NCI-H2227 (cell line): ENCODE measurements around the gene GRIN3B.
"Not testable (repeated sequence)": the region's sequence is repeated elsewhere in the genome, so short reads cannot be mapped to it uniquely, and the experiment has no call there.

Source experiments
- DNase-seq: peaks from one replicate; lab custom pipeline; 2025; ENCODE audit not compliant: unreplicated experiment; lab: John Stamatoyannopoulos, UW

GRIN3B gene, protein sequence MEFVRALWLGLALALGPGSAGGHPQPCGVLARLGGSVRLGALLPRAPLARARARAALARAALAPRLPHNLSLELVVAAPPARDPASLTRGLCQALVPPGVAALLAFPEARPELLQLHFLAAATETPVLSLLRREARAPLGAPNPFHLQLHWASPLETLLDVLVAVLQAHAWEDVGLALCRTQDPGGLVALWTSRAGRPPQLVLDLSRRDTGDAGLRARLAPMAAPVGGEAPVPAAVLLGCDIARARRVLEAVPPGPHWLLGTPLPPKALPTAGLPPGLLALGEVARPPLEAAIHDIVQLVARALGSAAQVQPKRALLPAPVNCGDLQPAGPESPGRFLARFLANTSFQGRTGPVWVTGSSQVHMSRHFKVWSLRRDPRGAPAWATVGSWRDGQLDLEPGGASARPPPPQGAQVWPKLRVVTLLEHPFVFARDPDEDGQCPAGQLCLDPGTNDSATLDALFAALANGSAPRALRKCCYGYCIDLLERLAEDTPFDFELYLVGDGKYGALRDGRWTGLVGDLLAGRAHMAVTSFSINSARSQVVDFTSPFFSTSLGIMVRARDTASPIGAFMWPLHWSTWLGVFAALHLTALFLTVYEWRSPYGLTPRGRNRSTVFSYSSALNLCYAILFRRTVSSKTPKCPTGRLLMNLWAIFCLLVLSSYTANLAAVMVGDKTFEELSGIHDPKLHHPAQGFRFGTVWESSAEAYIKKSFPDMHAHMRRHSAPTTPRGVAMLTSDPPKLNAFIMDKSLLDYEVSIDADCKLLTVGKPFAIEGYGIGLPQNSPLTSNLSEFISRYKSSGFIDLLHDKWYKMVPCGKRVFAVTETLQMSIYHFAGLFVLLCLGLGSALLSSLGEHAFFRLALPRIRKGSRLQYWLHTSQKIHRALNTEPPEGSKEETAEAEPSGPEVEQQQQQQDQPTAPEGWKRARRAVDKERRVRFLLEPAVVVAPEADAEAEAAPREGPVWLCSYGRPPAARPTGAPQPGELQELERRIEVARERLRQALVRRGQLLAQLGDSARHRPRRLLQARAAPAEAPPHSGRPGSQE

DNA sequence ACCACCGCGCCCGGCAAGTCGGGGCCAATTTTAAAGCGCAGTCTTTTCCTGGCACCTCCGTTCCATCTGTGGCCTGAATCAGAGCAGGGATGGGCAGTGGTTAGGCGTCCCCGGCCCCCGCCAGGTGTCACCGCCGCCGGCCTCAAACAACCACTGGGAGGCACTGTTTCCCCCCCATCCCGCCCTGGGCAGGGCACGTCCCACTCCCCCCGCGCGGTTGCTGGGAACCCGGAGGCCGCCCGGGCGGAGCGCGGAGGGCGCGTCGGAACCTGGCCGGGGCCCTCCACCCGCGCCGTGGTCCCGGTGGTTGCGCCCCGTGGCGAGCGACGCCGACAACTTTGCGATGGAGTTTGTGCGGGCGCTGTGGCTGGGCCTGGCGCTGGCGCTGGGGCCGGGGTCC is at the start of gene GRIN3B:
Gene GRIN3B (plus strand): TSS at position 325 of the 400 bp plus-strand sequence. CDS start 19 bp downstream, at position 344.
- peak; percentile 25 for DNase-seq

DNA sequence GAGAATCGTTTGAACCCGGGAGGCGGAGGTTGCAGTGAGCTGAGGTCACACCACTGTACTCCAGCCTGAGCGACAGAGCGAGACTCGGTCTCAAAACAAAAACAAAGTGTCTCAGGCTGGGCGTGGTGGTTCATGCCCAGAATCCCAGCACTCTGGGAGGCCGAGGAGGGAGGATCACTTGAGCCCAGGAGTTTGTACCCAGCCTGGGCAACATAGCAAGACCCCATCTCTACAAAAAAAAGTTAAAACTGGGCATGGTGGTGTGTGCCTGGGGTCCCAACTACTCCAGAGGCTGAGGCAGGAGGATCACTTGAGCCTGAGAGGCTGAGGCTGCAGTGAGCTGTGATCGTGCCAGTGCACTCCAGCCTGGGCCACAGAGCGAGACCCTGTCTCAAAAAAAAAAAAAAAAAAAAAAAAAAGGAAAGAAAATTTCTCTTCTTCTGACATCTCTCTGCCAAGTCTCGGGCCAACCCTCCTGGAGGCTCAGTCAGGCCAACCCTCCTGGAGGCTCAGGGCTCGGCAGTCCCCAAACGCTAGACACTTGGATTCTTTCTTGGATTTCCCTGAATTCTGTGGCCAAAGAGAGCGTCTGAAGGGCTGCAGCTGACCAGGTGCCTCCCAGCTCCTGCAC is 48.1 kb upstream of the GRIN3B start:
- no peak for DNase-seq

DNA sequence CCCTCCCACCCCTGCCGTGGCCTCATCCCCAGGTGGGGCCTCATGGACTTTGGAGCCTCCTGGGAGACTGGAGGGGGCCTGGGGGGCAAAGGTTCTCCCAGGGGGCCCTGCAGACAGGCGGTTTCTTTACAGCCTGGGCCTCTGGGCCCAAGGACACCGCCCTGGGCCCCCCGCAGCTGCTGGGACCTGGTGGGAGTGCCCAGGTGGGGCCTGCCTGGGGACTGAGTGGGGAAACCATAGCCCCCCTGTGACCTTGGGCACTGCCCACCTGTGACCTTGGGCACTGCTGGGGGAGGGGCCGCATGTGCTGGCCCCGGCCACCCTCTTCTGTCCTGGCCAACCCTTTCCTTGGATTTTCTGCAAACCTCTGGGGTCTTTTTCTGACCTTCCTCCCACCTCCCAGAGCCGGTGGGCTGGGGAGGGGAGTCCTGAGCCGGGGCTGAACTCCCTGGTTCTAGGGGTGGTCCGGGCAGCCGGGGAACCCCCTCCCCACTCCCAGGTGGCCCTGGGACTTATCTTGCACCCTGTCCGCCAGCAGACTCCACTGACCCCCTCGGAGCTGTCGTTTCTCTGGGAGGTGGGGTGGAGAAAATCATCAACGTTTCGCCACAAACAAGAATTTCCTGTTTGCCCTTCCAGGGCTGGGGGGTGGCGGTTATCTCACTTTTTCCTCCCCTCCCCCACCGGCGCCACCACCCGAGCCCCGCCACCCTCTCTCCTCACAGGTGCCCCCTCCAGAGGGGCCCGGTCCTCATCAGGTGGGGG is 47.4 kb upstream of the GRIN3B start:
- DNase-seq = no peak

DNA sequence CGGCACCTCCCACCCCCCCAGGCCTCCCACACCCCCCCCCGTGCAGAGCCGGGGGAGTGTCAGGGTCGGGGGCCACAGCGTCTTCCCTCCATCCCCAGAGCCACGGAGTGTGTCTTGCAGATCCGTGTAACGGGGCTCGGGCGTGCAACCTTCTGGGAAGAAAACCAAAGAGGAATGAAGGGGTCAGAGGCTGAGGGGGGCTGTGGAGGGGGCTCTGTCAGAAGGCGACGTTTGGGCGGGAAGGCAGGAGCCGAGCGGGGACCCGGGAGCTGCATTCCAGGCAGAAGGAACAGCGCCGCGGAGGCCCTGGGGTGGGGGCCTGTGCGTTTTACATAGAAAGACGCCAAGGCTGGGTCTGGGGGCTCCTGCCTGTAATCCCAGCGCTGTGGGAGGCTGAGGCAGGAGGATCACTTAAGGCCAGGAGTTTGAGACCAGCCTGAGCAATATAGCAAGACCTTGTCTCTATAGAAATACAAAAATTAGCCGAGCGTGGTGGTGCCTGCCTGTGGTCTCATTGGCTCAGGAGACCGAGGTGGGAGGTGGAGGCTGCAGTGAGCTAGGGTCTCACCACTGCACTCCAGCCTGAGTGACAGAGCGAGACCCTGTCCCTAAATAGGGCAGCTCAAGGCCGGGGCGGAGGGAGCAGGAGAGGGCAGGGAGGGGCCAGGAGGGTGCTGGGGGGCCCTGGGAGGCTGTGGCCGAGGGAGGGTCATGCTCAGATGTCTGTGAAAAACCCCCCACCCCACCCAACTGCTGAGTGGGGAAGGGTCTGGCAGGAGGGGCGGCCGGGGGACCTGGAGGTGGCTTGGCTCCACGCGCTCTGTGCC is 46.6 kb upstream of the GRIN3B start:
- no peak for DNase-seq

DNA sequence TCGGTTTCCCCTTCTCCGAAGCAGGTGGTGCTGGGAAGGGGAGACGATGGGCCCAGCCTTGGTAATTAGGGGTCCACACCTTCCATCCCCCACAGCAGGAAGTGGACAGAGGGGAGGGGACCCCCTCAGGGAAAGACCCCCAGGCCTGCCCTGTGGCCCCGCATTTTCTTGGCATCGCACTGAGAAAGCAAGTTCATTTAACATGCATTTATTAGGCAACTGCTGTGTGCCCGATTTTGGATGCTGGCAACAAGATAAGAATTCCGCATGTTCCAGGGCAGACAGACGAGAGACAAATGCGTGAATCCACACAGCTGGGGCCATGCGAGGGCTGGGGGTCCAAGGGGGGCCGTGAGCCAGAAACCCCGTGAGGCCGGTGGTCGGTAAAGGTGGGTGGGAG is 45.9 kb upstream of the GRIN3B start:
- DNase-seq = no peak

DNA sequence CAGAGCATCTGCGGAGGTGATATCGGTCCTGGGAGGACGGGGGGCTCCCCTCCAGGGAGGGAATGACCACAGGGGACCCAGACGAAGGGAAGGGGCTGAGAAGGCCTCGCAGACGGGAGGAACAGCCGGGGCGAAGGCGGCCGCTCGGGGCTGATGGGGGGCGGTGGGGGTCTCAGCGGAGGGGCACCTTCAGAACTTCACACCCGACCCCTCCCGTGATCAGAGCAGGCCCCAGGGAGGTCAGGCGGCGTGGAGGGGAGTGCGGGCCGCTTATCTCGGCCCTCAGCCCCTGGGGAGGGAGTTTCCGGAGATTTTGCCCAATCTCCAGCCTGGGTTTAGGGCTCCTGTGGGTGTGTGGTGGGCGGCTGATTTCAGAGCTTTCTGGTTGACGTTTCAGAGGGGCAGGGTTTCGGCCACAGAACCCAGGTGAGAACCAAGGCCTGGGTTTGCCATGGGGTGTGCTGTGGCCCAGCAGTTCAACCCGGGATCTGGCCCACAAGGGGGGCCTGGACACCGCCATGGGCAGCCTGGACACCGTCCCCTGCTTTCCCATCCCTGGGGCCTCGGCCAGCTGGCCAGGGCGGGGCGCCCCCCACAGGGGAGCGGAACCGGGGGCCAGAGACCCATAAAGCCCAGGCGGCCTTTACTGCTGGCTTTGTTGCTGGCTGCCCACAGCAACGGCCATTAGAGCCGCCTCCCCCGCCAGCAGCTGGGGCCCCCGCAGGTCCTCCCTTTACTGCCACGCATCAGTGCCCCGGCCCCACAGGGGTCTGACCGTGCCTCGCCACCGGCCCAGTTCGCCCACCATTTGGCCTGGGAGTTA is 45.3 kb upstream of the GRIN3B start:
- no peak for DNase-seq

DNA sequence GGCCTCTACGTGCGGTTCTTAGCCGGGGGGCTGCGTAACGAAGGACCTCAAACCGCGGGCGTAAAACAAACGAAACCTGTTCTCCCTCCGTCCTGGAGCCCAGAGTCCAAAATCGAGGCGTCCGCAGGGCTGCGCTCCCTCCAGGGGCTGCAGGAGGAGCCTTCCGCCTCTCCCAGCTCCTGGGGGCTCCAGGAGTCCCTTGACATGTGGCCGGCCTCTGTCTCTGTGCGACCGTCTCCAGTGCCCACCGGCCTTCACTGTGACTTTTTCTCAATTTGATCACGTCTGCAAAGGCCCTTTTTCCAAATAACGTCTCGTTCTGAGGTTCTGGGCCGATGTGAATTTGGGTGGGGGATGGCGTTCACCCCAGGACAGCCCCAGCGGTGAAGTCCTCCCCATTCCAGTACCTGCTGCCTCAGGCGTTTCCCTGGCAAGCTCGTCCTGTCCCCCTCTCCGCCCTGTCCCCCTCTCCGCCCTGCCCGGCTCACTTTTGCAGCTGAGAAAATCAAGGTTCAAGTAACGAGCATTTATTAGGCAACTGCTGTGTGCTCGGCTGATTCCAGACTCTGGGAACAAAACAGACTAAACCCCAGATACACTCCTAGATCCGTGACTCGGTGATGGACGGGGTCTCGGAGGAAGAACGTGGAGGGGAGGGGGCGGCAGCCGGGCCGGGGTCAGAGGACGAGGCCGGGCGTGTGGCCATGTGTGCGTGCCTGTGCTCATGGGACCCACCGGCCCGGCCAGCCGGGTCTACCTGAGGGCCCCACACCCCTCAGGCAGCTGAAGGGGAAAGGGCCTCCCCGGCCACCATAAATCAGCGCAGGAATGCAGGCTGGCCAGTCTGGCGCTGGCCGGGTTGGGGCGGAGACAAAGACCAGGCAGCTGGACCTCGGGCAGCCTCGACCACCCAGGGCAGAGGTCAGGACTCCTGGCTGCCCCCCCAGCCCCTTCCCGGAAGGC is 44.1 kb upstream of the GRIN3B start:
- DNase-seq = no peak

DNA sequence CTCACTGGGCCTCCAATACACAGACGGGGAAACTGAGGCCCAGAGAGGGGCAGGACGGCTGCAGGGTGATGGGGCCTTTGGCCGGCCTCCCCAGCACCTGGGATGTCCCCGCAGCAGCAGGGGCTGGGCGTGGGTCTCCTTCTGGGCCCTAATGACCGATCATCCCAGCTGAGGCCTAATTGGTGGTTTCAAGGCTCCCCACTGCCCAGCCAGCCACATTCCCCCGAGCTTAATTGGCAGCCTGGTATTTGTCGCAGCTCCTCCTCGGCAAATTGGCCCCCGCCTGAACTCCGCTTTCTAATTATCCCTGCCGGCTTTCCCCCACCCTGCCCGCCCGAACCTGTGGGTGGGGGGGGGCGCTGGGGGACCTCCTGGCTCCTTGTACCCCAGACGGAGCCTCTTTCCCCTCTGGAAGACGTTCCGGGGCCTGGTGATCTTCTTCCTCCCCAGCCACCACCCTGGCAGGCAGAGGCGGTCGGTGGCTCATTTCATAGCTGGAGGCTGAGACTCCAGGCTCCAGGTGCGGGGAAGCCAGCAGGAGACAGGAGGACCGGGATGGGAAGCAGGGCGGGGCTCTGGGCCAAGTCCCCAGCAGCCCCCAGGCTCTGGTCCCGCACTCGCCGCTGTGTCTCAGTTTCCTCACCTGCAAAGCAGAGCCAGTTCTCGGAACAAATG is 43.3 kb upstream of the GRIN3B start:
- DNase-seq = no peak

DNA sequence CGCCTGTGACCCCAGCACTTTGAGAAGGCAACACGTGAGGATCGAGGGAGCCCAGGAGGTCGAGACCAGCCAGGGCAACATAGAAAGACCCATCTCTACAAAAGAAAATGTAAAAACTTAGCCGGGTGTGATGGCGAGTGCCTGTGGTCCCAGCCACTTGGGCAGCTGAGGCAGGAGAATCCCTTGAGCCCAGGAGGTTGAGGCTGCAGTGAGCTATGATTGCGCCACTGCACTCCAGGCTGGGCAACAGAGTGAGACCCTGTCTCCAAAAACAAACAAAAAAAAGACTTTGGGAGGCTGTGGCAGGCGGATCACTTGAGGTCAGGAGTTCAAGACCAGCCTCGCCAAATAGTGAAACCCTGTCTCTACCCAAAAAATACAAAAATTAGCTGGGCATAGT is 42.6 kb upstream of the GRIN3B start:
- DNase-seq = not testable (repeated sequence)

DNA sequence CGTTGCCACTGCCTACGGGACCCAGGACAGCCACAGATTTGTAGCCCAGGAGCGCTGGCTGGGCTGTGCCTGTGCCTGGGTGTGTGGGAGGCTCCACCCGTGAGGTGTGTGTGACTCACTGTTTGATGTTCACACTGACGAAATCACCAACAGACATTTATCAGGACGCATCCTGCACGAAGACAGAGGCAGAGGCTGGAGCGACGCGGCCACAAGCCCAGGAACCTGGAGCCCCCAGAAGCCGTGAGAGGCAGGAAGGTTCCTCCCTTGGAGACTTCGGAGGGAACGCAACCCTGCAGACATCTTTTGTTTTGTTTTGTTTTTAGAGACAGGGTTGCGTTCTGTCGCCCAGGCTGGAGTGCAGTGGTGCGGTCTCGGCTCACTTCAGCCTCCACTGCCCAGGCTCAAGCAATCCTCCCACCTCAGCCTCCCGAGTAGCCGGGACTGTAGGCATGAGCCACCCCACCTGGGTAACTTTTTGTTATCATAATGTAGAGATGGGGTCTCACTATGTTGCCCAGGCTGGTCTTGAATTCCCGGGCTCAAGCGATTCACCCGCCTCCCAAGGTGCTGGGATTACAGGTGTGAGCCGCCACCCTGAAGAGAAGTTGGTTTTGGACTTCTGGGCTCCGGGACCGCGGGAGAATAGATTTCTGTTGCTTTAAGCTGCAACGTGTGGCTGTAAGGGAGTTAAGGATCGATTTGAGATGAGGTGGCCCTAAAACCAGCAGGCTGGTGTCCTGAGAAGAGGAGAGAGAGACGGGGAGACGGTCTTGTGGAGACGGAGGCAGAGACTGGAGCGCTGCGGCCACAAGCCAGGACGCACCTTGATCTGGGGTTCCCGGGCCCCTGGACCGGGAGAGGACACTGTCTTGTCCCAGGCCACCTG is 41.0 kb upstream of the GRIN3B start:
- DNase-seq = no peak

DNA sequence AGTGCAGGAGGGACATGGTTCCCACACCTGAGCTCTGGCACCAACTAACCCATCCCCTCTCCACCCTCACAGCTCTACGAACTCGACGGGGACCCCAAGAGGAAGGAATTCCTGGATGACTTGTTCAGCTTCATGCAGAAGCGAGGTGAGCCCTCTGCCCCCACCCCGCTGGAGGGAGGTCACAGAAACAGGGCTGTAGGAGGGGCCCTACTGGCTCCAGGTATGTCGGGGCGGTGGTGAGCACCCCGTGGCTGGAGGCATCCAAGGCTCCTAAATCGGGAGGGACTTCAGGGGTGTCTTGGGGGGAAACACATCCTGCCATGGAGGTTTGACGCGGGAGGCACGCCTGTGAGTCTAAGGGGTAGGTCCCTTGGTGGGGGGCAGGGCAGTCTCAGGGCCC is 40.2 kb upstream of the GRIN3B start:
- DNase-seq = no peak

DNA sequence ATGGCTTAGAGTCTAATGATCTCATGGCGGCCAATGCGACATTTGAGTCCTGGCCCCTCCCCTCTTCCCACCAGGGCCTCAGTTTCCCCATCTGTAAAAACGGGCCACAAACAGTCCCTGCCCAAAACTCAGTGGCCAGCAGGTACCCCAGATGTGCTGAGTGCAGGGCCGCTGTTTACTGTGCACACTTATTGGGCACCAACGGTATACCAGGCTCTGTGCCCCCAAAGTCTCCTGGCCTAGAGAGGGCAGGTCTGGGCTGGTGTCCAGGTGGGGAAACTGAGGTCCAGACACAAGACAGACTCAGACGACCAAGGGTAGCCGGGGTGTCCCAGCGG is 39.6 kb upstream of the GRIN3B start:
- DNase-seq = no peak

DNA sequence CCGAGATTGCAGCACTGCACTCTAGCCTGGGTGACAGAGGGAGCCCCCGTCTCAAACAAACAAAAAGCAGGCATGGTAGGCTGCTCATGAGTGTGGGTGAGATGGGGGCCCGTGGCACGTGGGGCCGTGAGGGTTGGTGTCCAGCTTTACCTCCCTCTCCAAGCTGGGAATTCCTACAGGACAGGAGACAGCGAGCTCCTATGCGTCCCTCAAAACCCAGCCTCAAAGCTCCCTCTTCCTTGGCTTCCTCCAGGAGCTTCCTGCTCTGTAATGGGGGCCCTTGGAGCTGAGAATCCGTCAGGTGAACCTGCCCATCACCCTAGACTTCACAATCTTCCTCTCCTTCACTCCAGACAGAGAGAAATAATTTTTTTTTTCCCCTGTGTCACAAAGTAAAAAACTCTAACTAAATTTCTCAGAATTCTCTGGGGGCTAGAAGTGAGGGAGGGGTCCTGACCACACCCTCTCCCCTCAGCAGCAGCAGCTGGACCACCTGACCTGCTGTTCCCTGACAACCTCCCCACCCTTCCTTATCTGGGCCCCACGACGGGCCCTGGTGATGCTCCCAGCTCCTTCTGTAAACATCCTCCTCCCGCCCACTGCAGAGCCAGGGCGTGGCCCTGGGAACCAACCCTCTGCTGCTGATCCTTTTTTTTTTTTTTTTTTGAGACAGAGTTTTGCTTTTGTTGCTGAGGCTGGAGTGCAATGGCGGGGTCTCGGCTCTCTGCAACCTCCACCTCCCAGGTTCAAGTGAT is 38.2 kb upstream of the GRIN3B start:
- DNase-seq = no peak

DNA sequence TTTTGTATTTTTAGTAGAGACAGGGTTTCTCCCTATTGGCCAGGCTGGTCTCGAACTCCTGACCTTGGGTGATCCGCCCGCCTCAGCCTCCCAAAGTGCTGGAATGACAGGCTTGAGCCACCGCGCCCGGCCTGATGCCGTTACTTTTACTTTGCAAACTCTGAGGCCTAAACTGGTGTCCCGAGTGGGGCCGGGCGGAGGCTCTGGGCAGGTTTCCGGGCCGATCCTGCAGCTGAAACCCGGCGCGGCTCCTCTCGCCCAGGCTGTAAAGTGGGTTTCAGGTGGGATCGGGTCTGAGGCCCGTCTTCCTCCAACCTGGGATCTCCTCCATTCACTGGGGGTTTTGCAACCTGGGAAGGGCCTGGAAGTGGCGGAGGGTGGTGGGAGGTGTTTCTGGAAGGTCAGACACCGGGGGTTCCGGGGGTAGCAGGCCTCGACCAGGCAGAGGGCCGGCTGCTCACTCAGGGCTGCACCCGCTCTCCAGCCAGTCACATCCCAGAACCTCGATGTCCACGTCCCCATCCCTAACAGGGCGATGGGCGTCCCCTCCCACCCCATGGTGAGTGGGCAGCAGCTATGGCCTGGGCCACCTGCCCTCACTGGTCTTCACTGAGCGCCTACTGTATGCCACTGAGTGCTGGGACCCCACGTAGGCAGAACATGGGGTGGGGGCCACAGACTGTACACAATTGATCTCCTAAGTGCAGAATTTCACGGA is 37.4 kb upstream of the GRIN3B start:
- no peak for DNase-seq

DNA sequence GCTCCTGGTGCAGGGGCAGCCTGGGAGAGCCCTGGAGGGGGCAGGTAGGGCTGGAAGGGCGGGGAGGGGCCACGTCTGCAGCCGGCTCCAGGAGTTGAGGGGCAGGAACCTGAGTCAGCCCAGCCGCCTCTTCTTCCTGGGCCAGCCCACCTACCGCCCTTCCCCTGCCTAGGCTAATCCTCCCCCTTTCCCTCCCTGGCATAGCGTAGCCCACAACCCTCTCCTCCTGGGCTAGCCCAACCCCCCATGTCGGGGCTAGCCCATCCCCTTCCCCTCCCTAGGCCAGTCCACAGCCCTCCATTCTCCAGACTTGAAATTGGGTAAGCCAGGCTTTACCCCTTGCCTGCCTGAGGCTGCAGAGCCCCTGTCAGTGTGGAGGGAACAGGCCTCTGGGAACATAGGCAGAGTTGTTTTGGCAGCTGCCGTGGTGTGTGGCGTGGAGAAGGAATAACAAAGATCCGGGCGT is 36.7 kb upstream of the GRIN3B start:
- no peak for DNase-seq
